Fibroblast of skin of left quadriceps (primary cell): Measurements from ENCODE around the gene BPNT1.

Experiments
- DNase-seq, 2 experiments: peaks; one replicate each; pipeline ENCODE4 v3.0.0-alpha.2; 2013; ENCODE audit warnings: low read depth in 2 of 2

BPNT1 gene

DNA sequence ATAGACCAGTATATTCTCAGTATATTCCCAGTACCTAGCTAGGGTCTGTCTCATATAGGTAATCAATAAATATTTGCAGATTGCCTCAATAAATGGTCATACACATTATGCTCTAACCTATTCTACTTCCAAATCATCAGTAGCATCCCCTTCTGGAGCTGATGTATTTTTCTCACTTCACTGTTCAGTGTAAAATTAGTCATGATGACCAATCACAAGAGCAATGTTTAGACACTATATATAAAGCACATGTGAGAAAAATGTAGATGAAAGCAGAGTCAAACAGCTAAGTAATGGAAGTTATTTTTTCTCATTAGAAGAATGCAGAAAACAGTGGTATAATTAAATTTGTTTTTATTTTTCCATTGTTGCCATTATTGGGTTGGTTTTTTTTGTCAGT lies 78.0 kb downstream of the BPNT1 start:
- no peak for DNase-seq
